Urothelium cell line (cell line): ENCODE measurements around the gene TRIM2.

Experiments
- DNase-seq: peaks from one replicate; pipeline ENCODE4 v3.0.0; 2011; ENCODE audit warnings: low spot score, mixed read lengths
- FAIRE-seq: peaks from 2 replicates; lab custom pipeline; 2011; peaks lifted over from hg19 to GRCh38; lab: Jason Lieb, UNC

Gene TRIM2

GRCh38 chr4:153221783-153222706 lies 17.8 kb downstream of the TRIM2 start:
- FAIRE-seq (no peak), DNase-seq (peak; percentile 79)

- no peak for FAIRE-seq
- peak; percentile 62 for DNase-seq
Observed at GRCh38 chr4:153222707-153223426, 18.6 kb downstream of the TRIM2 start.

- DNase-seq (no peak), FAIRE-seq (no peak)
Observed at GRCh38 chr4:153223427-153223801, 19.2 kb downstream of the TRIM2 start.

GRCh38 chr4:153223930-153224329 lies 19.7 kb downstream of the TRIM2 start:
- DNase-seq (no peak), FAIRE-seq (no peak)

- FAIRE-seq (no peak), DNase-seq (no peak)
Observed at GRCh38 chr4:153224474-153224873, 20.2 kb downstream of the TRIM2 start.

- DNase-seq (no peak), FAIRE-seq (no peak)
Observed at GRCh38 chr4:153227469-153228075, 23.3 kb downstream of the TRIM2 start.

GRCh38 chr4:153228512-153229140 lies 24.4 kb downstream of the TRIM2 start:
- no peak for FAIRE-seq
- no peak for DNase-seq

GRCh38 chr4:153229545-153229944 lies 25.3 kb downstream of the TRIM2 start:
- DNase-seq (no peak), FAIRE-seq (no peak)

GRCh38 chr4:153232768-153233167 lies 28.5 kb downstream of the TRIM2 start:
- DNase-seq (no peak), FAIRE-seq (no peak)

GRCh38 chr4:153233761-153234371 lies 29.6 kb downstream of the TRIM2 start:
- DNase-seq (peak; percentile 67), FAIRE-seq (peak; percentile 37)

- FAIRE-seq (no peak), DNase-seq (peak; percentile 35)
Observed at GRCh38 chr4:153234885-153235284, 30.6 kb downstream of the TRIM2 start.

- FAIRE-seq (no peak), DNase-seq (no peak)
Observed at GRCh38 chr4:153238135-153238919, 34.1 kb downstream of the TRIM2 start.

GRCh38 chr4:153239409-153239808 lies 35.2 kb downstream of the TRIM2 start:
- FAIRE-seq (no peak), DNase-seq (no peak)

GRCh38 chr4:153241295-153241694 lies 37.1 kb downstream of the TRIM2 start:
- FAIRE-seq (no peak), DNase-seq (no peak)

GRCh38 chr4:153241970-153242838 lies 38.0 kb downstream of the TRIM2 start:
- FAIRE-seq (no peak), DNase-seq (no peak)

GRCh38 chr4:153242839-153243324 lies 38.6 kb downstream of the TRIM2 start:
- FAIRE-seq, result no peak

GRCh38 chr4:153243468-153243867 lies 39.2 kb downstream of the TRIM2 start:
- FAIRE-seq, result no peak
- DNase-seq, result no peak

More at GRCh38 chr4:153242839-153243324, 38.6 kb downstream of the TRIM2 start:
- DNase-seq, result no peak

- no peak for DNase-seq
Observed at GRCh38 chr4:153244969-153245368, 40.7 kb downstream of the TRIM2 start.

GRCh38 chr4:153245775-153246174 lies 41.5 kb downstream of the TRIM2 start:
- FAIRE-seq, result no peak
- no peak for DNase-seq

More at GRCh38 chr4:153244969-153245368, 40.7 kb downstream of the TRIM2 start:
- no peak for FAIRE-seq
